ENCODE results near the gene COL15A1.
"Not testable (repeated sequence)": the region's sequence is repeated elsewhere in the genome, so short reads cannot be mapped to it uniquely, and the experiment has no call there.

The COL15A1 gene

DNA sequence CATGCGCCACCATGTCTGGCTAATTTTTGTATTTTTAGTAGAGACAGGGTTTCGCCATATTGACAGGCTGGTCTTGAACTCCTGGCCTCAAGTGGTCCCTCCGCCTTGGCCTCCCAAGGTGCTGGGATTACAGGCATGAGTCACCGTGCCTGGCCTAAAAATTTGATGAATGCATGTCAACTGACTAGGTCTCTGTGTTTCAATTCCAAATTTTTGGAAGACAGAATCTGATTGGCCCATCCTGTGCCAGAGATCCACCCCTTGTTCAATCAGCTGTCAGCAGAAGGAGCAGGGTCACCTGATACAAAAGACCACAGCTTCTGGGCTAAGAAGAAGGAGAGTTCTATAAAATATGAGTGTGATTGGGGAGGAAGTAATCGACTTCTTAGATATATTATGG lies 43.5 kb upstream of the COL15A1 start:
- TF ChIP-seq, protein P1, sequence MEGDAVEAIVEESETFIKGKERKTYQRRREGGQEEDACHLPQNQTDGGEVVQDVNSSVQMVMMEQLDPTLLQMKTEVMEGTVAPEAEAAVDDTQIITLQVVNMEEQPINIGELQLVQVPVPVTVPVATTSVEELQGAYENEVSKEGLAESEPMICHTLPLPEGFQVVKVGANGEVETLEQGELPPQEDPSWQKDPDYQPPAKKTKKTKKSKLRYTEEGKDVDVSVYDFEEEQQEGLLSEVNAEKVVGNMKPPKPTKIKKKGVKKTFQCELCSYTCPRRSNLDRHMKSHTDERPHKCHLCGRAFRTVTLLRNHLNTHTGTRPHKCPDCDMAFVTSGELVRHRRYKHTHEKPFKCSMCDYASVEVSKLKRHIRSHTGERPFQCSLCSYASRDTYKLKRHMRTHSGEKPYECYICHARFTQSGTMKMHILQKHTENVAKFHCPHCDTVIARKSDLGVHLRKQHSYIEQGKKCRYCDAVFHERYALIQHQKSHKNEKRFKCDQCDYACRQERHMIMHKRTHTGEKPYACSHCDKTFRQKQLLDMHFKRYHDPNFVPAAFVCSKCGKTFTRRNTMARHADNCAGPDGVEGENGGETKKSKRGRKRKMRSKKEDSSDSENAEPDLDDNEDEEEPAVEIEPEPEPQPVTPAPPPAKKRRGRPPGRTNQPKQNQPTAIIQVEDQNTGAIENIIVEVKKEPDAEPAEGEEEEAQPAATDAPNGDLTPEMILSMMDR (IDR thresholded peaks at IDR 0.05; ENCODE audit: low read depth, low read length): no peak
- H3K4me3 ChIP-seq (ENCODE audit: low read depth, low read length): no peak overlapping the region
- in situ Hi-C loops (cut with HindIII; ENCODE audit: low sequenced_read_pairs): no loop called here
- DNase-seq (ENCODE audit: low read depth, low spot score): no peak

GRCh38 chr9:98900725-98901124 lies 43.0 kb upstream of the COL15A1 start:
- no peak for DNase-seq (ENCODE audit: low read depth, low spot score)
- TF ChIP-seq, protein P1 (IDR thresholded peaks at IDR 0.05; ENCODE audit: low read depth, low read length): no peak

DNA sequence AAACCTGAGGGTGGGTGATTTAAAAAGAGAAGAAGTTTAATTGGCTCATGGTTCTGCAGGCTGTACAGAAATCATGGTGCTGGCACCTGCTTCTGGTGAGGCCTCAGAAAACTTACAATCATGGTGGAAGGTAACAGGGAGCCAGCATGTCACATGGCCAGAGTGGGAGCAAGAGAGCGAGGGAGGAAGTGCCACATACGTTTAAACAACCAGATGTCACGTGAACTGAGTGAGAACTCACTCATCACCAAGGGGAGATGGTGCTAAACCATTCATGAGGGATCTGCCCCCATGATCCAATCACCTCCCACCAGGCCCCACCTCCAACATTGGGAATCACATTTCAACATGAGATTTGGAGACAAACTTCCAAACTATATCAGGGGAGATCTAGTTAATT lies 41.9 kb upstream of the COL15A1 start:
- in situ Hi-C loops (cut with HindIII; ENCODE audit: low sequenced_read_pairs); DNase-seq (ENCODE audit: low read depth, low spot score); H3K4me3 ChIP-seq (ENCODE audit: low read depth, low read length): not testable (repeated sequence)

More at GRCh38 chr9:98900725-98901124, 43.0 kb upstream of the COL15A1 start:
- no peak overlapping the region for H3K4me3 ChIP-seq (ENCODE audit: low read depth, low read length)
- in situ Hi-C loops (cut with HindIII; ENCODE audit: low sequenced_read_pairs): no loop called here

DNA sequence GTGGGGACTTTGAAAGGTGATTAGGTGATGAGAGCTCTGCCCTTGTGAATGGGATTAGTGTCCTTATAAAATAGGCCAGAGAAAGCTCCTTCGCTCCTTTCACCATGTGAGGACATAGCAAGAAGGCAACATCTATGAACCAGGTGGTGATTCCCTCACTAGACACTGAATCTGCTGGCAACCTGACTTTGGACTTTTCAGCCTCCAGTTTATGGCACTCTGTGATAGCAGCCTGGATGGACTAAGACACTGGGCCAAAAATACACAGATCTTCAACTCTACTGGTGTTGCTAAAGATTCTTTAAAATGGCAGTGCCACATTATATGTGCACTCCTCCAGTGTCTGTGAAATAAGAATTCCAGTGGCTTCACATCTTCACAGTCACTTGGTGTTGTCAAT lies 41.2 kb upstream of the COL15A1 start:
- DNase-seq (ENCODE audit: low read depth, low spot score): no peak
- TF ChIP-seq, protein P1 (IDR thresholded peaks at IDR 0.05; ENCODE audit: low read depth, low read length): no peak
- in situ Hi-C loops (cut with HindIII; ENCODE audit: low sequenced_read_pairs): no loop called here
- H3K4me3 ChIP-seq (ENCODE audit: low read depth, low read length): no peak overlapping the region

- DNase-seq (ENCODE audit: low read depth, low spot score): no peak
- TF ChIP-seq, protein P1 (IDR thresholded peaks at IDR 0.05; ENCODE audit: low read depth, low read length): no peak
- H3K4me3 ChIP-seq (ENCODE audit: low read depth, low read length): no peak overlapping the region
- in situ Hi-C loops (cut with HindIII; ENCODE audit: low sequenced_read_pairs): no loop called here
Observed at GRCh38 chr9:98902925-98903324, 40.8 kb upstream of the COL15A1 start.

DNA sequence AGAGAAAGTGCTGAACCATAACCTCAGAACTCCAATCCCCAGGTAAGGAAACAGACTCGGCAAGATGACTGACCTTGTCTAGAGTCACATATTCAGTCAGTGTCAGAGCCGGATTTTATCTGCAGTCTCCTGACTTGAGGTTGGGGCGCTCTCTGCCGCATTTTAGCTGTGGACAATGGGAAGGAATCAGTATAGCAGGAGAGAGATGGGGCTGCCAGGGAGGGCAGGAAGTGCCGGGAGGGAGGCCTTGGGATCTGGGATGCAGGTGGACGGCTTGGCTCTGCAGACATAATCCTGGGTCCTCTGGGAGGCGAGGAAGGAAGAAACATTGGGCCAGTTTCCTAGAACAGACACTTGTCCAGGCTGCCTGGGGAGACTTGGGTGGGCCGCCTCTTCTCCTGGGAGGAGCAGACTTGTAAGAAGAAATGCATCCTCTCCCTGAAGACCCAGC lies 39.7 kb upstream of the COL15A1 start:
- in situ Hi-C loops (cut with HindIII; ENCODE audit: low sequenced_read_pairs): no loop called here
- TF ChIP-seq, protein P1 (IDR thresholded peaks at IDR 0.05; ENCODE audit: low read depth, low read length): no peak
- no peak overlapping the region for H3K4me3 ChIP-seq (ENCODE audit: low read depth, low read length)
- DNase-seq (ENCODE audit: low read depth, low spot score): no peak

DNA sequence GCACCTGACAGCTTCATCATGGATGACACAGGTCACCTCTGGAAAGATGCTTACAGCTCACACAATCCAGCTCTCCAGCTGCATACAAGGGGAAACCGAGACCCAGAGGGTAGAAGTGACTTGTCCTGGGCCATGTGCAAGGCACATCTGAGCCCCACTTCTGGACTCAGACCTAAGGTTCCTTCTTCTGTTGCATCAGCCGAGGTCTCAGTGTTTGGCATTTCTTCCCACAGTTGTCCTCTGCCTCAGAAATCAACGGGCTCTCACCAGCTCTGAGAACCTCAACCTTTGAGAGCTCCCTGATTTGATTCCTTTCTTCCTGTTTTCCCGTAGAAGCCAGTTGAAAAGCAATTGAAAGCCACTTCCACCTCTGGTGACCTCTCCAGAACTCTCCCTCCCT lies 38.7 kb upstream of the COL15A1 start:
- DNase-seq (ENCODE audit: low read depth, low spot score): no peak
- H3K4me3 ChIP-seq (ENCODE audit: low read depth, low read length): no peak overlapping the region
- TF ChIP-seq, protein P1 (IDR thresholded peaks at IDR 0.05; ENCODE audit: low read depth, low read length): no peak
- in situ Hi-C loops (cut with HindIII; ENCODE audit: low sequenced_read_pairs): no loop called here
